ENCODE data around the gene RAB40B. TPM values are rescaled to one million over a fixed set of nuclear protein-coding genes. Genes with fewer than 3 reads are reported as not detected.

The RAB40B gene
- total and polyA plus RNA-seq, 2 of the 13 experiments (the other 11 are each of a cell fraction or from before 2014, with no cell fraction given) = 6.2 to 6.5 TPM

GRCh38 chr17:82736511-82737185 lies 38.1 kb upstream of the RAB40B start (continued):
- TF ChIP-seq ZNF33B (CRISPR knock-in tag; IDR thresholded peaks at IDR 0.05) = no peak
- TF ChIP-seq KAT7 (CRISPR knock-in tag; IDR thresholded peaks at IDR 0.05; ENCODE audit: borderline replicate concordance) = no peak
- TF ChIP-seq TEAD2 (CRISPR knock-in tag; IDR thresholded peaks at IDR 0.05) = no peak
- TF ChIP-seq, protein P1, sequence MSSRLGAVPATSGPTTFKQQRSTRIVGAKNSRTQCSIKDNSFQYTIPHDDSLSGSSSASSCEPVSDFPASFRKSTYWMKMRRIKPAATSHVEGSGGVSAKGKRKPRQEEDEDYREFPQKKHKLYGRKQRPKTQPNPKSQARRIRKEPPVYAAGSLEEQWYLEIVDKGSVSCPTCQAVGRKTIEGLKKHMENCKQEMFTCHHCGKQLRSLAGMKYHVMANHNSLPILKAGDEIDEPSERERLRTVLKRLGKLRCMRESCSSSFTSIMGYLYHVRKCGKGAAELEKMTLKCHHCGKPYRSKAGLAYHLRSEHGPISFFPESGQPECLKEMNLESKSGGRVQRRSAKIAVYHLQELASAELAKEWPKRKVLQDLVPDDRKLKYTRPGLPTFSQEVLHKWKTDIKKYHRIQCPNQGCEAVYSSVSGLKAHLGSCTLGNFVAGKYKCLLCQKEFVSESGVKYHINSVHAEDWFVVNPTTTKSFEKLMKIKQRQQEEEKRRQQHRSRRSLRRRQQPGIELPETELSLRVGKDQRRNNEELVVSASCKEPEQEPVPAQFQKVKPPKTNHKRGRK (CRISPR knock-in tag; IDR thresholded peaks at IDR 0.05) = no peak
- TF ChIP-seq, protein P2, sequence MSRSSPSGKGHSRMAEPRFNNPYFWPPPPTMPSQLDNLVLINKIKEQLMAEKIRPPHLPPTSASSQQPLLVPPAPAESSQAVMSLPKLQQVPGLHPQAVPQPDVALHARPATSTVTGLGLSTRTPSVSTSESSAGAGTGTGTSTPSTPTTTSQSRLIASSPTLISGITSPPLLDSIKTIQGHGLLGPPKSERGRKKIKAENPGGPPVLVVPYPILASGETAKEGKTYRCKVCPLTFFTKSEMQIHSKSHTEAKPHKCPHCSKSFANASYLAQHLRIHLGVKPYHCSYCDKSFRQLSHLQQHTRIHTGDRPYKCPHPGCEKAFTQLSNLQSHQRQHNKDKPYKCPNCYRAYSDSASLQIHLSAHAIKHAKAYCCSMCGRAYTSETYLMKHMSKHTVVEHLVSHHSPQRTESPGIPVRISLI (CRISPR knock-in tag; IDR thresholded peaks at IDR 0.05; ENCODE audit: borderline replicate concordance) = 0 out of 2 replicates have a peak, but pooled peaks have one; percentile 6
- no peak for TF ChIP-seq ZNF746 (CRISPR knock-in tag; IDR thresholded peaks at IDR 0.05)
- no peak for TF ChIP-seq MAZ (IDR thresholded peaks at IDR 0.05; ENCODE audit: borderline replicate concordance, low read depth, low read length)
- no peak for TF ChIP-seq MAZ (CRISPR knock-in tag; IDR thresholded peaks at IDR 0.05; ENCODE audit: low read depth)
- no peak for TF ChIP-seq KDM3A (CRISPR knock-in tag; IDR thresholded peaks at IDR 0.05; ENCODE audit: low read depth)
- no peak for TF ChIP-seq ZNF335 (CRISPR knock-in tag; IDR thresholded peaks at IDR 0.05)
- no peak for TF ChIP-seq SNRNP70 (IDR thresholded peaks at IDR 0.05; ENCODE audit: low read depth, low read length)
- TF ChIP-seq AHDC1 (CRISPR knock-in tag; IDR thresholded peaks at IDR 0.05; ENCODE audit: borderline replicate concordance) = no peak
- no peak for TF ChIP-seq ZNF768 (CRISPR knock-in tag; IDR thresholded peaks at IDR 0.05)
- TF ChIP-seq ZNF562 (CRISPR knock-in tag; IDR thresholded peaks at IDR 0.05; ENCODE audit: borderline replicate concordance) = no peak
- TF ChIP-seq, protein P3, sequence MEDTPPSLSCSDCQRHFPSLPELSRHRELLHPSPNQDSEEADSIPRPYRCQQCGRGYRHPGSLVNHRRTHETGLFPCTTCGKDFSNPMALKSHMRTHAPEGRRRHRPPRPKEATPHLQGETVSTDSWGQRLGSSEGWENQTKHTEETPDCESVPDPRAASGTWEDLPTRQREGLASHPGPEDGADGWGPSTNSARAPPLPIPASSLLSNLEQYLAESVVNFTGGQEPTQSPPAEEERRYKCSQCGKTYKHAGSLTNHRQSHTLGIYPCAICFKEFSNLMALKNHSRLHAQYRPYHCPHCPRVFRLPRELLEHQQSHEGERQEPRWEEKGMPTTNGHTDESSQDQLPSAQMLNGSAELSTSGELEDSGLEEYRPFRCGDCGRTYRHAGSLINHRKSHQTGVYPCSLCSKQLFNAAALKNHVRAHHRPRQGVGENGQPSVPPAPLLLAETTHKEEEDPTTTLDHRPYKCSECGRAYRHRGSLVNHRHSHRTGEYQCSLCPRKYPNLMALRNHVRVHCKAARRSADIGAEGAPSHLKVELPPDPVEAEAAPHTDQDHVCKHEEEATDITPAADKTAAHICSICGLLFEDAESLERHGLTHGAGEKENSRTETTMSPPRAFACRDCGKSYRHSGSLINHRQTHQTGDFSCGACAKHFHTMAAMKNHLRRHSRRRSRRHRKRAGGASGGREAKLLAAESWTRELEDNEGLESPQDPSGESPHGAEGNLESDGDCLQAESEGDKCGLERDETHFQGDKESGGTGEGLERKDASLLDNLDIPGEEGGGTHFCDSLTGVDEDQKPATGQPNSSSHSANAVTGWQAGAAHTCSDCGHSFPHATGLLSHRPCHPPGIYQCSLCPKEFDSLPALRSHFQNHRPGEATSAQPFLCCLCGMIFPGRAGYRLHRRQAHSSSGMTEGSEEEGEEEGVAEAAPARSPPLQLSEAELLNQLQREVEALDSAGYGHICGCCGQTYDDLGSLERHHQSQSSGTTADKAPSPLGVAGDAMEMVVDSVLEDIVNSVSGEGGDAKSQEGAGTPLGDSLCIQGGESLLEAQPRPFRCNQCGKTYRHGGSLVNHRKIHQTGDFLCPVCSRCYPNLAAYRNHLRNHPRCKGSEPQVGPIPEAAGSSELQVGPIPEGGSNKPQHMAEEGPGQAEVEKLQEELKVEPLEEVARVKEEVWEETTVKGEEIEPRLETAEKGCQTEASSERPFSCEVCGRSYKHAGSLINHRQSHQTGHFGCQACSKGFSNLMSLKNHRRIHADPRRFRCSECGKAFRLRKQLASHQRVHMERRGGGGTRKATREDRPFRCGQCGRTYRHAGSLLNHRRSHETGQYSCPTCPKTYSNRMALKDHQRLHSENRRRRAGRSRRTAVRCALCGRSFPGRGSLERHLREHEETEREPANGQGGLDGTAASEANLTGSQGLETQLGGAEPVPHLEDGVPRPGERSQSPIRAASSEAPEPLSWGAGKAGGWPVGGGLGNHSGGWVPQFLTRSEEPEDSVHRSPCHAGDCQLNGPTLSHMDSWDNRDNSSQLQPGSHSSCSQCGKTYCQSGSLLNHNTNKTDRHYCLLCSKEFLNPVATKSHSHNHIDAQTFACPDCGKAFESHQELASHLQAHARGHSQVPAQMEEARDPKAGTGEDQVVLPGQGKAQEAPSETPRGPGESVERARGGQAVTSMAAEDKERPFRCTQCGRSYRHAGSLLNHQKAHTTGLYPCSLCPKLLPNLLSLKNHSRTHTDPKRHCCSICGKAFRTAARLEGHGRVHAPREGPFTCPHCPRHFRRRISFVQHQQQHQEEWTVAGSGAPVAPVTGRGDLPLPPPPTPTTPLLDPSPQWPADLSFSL (CRISPR knock-in tag; IDR thresholded peaks at IDR 0.05) = no peak
